ENCODE results near the gene CD83. TPM values are rescaled to one million over a fixed set of nuclear protein-coding genes. Genes with fewer than 3 reads are reported as not detected.

The CD83 gene
- total RNA-seq, 2 experiments from 2014 or later = 45.6 to 48.3 TPM

GRCh38 chr6:14118446-14118845 lies 874 bp downstream of the CD83 start:
- ChIA-PET CTCF (interaction anchor here (0.6 to 1.2 kb wide), 2 partner anchors 113 to 543 kb away, joined by 3 read pairs; no protein-coding TSS in a partner anchor), POLR2A (no interaction called here)

DNA sequence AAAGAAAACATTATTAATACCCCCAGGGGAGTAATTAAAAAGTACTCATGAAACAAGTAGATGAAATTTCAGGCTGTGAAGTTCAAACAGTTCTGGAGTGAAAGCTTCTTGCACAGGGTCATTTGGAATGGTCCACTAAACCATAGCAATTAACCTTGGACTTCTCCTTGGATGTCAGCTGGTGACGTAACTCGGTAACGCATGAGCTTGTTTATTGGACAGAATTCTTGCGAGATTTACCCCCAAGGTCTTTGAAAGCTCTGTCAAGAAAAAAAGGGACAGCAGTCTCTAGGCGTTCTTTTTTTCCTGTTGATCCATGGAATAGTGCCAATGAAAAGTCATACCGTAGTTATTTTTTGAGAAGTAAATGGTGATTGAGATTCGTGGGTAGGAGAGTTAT lies 2.2 kb downstream of the CD83 start:
- CTCF ChIA-PET = no interaction called here
- POLR2A ChIA-PET = no interaction called here

DNA sequence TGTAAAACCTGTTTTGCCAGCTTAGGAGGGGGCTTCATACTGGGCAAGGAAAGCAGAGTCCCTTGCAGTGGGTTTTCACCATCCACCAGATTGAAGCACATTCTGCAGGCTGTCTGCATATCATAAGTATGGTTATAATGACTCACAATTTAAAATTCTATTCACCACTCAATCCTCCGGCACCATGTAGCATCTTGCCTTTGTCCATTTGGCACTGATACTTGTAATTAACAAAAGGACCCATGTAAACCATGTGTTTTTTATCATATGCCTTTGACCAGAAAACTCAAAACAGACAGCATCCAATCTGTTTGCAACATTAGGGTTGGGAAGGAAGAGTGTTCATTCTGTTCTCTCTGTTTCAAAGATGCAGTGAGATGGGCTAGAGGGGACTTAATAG lies 3.0 kb downstream of the CD83 start:
- ChIA-PET CTCF (no interaction called here), POLR2A (no interaction called here)

GRCh38 chr6:14121936-14122344 lies 4.4 kb downstream of the CD83 start:
- POLR2A ChIA-PET = no interaction called here
- CTCF ChIA-PET = no interaction called here

DNA sequence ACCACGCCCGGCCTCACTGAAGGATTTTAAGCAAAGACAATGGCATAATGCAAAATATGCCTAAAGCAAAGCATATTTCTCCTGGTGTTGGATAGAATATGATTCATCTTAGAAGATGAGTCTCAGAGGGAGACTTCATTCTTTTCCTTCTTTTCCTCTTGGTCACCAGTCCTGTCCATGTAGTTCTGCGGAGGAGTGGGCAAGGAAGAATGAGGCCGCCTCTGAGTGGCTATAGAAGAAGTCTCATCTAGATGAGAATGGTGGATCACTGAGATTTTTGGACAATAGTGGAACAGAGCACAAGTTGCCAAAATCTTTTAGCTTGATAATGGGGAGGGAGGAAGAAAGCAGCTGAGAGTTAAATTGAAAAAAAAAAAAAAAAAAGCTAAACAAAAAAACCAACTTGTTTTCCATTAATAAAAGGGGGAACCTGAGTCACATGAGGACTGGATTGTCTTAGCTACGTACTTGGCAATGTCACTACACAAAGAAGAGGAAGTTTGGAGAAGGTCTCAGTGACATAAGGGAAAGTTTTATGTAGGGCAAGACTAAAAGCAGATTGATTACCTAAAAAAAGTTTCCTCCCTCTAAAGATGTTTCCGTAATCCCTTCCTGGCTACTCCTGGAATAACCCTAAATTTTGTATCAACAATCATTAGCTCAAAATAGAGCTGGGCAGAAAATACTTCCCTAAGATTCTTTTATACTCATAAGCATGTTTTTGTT lies 6.0 kb downstream of the CD83 start:
- CTCF ChIA-PET = interaction anchor here (0.7 kb wide), 1 partner anchor 240 kb away, joined by 3 read pairs; no protein-coding TSS in a partner anchor

GRCh38 chr6:14125346-14125745 lies 7.8 kb downstream of the CD83 start:
- ChIA-PET POLR2A (no interaction called here), CTCF (interaction anchor here (1.0 kb wide), 1 partner anchor 20 kb away, joined by 4 read pairs; no protein-coding TSS in a partner anchor)

More for the DNA sequence above, 6.0 kb downstream of the CD83 start:
- POLR2A ChIA-PET = no interaction called here

DNA sequence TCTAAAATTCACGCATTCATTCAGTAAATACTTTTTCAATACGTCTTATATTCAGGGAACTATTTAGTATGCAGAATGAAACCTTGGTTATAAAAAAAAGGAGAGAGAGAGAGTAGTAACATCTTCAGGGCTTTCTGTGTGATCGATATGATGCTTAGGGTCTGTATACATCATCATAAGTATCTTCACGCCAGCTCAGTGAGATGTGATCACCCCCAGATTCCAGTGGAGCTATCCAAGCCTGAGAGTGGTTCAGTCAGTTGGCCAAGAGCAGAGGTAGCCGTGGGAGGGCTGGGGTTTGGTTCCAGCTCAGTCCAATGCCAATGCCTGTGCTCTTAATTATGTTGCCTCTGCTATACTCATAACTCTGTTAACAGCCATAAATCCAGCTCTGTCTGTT lies 8.6 kb downstream of the CD83 start:
- ChIA-PET CTCF (no interaction called here), POLR2A (no interaction called here)

DNA sequence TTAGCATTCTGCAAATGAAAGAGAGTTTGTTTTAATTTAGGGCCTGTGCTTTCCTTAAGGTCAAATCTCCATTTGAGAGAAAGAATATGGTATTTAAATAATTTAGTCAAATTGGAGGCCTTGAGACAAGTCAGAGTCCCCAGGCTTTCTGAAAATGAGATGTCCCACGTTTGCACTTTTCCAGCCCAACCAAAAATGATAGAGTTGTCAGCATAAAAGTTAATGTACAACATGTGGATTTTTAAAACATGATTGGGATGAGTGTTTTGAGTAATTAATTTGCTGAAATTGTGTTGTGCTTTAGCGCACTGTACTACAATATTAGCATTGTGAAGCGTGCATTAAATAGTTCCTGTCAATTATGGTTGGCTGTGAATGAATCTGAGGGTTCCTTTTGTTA lies 10.0 kb downstream of the CD83 start:
- POLR2A ChIA-PET = interaction anchor here (0.5 kb wide), 1 partner anchor 432 kb away, joined by 4 read pairs; no protein-coding TSS in a partner anchor
- CTCF ChIA-PET = no interaction called here

DNA sequence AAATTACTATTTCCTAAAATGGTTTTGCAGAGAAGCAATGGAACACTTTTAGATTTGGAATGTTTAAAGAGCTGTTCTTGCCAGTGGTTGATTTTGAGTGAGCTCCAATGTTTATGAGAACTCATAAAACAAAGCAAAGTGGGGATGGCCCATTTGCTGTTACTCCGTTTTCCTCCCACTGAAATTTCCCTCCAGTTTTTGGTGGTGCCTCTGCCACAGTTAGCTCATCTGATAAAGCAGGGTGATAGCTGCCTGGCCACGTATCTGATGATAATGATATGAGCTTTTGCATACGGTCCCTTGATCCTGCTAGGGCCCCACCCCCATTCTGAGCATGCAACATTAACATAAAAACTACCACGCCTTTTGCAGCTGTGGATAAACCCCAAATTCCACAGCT lies 10.4 kb downstream of the CD83 start:
- ChIA-PET POLR2A (interaction anchor here (0.5 kb wide), 1 partner anchor 433 kb away, joined by 4 read pairs; no protein-coding TSS in a partner anchor), CTCF (no interaction called here)

DNA sequence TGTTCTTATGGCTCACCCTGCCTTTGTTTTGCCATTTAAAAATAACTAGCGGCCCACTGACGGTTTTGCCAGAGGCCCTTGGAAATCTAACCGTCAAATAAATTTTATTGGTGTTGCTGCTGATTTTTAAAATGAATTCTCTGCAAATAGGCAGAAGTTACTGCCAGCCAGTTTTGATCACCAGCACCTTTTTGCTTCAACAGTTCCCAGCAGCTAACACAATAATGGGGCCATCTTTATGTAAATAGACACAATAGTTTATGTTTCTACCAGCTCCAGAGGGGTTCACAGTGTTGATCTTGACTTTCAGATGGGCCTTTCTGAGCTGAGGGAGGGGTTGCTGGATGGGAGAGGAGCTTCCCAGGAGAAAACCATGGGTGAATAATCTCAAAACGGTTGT lies 11.2 kb downstream of the CD83 start:
- ChIA-PET CTCF (no interaction called here), POLR2A (no interaction called here)

- ChIA-PET POLR2A (interaction anchor here (0.6 kb wide), 1 partner anchor 1421 kb away, joined by 4 read pairs; no protein-coding TSS in a partner anchor), CTCF (interaction anchor here (1.0 kb wide), 1 partner anchor 16 kb away, joined by 3 read pairs; no protein-coding TSS in a partner anchor)
Observed at GRCh38 chr6:14129575-14129974, 12.0 kb downstream of the CD83 start.

- ChIA-PET CTCF (interaction anchor here (1.0 kb wide), 1 partner anchor 15 kb away, joined by 3 read pairs; no protein-coding TSS in a partner anchor), POLR2A (no interaction called here)
Observed at GRCh38 chr6:14130435-14131075, 13.0 kb downstream of the CD83 start.

- ChIA-PET POLR2A (no interaction called here), CTCF (no interaction called here)
Observed at GRCh38 chr6:14131579-14131978, 14.0 kb downstream of the CD83 start.

DNA sequence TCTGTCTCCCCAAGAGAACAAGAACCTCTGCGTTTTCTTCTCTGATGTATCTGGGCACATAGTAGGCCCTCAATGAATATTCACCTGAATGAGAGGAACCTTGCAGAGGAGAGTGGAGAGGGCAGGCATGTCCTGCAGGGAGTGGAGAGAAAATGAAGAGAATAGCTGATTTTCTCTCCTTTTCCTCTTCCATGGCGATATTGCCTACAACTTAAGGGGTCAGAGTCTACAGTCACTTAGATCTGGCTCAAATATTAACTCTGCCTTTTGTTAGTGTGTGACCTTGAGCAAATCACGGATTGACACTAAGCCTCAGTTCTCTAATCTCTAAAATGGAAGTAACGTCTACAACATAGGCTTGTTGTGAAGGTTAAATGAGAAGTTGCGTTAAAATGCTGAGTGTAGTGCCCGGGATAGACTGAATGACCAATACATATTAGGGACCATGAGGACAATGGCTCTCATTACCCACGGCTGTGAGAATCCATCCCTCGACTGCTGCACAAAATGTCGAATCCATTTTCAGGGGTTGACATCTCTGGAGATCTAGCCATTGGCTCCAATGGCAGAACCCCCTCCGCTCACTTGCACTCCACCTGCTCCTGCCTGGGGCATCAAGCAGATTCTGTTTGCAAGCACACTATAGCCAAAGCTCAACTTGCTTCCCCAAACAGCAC lies 14.8 kb downstream of the CD83 start:
- CTCF ChIA-PET = no interaction called here
- POLR2A ChIA-PET = no interaction called here

DNA sequence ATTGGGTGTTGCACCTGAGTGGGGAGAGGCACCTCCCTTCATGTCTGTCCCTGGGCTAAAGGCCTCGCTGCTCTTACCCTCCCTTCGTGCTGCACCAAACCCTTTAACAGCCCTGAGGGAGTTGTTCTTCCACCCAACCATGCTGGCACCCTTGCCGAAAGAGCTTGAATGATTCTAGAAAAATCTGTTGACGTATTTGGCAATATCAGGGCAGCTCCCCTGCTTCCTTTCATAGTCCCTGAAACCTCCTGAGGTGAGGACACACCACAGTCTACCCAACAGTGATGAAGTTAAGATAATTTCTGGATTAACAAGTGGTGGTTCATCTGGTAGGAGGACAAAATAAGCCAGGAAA lies 15.3 kb downstream of the CD83 start:
- POLR2A ChIA-PET = no interaction called here
- CTCF ChIA-PET = no interaction called here

DNA sequence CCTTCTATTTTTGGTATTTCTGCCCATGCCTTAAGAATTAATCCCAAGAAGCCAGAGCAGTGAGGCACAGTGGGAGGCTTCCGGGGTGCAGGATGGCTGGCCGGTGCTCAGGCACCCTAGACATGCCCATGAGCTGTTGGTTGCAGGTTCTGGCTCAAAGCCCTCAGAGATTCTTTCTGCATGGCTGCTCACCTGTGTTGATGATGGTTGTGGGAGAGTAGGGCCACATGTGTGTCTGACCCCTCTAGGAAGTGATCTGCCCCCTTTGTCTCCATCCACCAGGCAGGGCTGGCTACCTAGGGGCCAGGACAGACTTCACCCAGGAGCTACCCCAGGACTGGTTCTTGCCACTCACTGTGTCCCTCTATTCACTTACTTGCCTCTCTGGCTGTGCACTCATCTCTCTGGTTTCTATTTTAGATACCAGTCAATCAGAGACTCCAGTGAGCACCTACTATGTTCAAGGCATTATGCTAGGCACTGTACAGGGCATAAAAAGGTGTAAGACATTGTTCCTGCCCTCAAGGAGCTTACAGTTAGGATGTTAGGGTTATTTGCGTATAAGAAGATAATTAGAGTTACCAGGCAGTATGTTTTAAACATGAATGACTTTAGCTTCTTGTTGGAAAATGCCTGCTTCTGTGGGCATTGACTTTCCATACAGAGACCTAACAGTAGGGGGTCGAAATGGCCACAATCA lies 16.8 kb downstream of the CD83 start:
- POLR2A ChIA-PET = no interaction called here
- CTCF ChIA-PET = interaction anchor here (1.3 kb wide), 1 partner anchor 226 kb away, joined by 5 read pairs; no protein-coding TSS in a partner anchor

- CTCF ChIA-PET = no interaction called here
- POLR2A ChIA-PET = no interaction called here
Observed at GRCh38 chr6:14135893-14136539, 18.4 kb downstream of the CD83 start.

- POLR2A ChIA-PET = no interaction called here
- CTCF ChIA-PET = no interaction called here
Observed at GRCh38 chr6:14138701-14139215, 21.2 kb downstream of the CD83 start.

GRCh38 chr6:14141351-14142062 lies 23.9 kb downstream of the CD83 start:
- CTCF ChIA-PET = no interaction called here
- POLR2A ChIA-PET = no interaction called here

All from activated CD8-positive, alpha-beta memory T cell treated with anti-CD3 and anti-CD28 coated beads for 36 hours (primary cell).